Muscle of back (tissue), 11 donors: ENCODE data around the gene ALPP. TPM values are rescaled to one million over a fixed set of nuclear protein-coding genes. Genes with fewer than 3 reads are reported as not detected.

ENCODE experiments used
- DNase-seq, 3 donors: peaks; one replicate each; pipeline versions ENCODE4 v3.0.0 to v3.0.0-alpha.2; 2013
- polyA plus RNA-seq, 10 donors: library from polyadenylated mRNA; unstranded; fragments of 120-200 nt; gene quantifications; one replicate each; pipeline ENCODE4 v1.2.1, GENCODE V29; 2013; ENCODE audit not compliant: insufficient read length in 10 of 10

The ALPP gene
- polyA plus RNA-seq, 10 donors: 0.07 to 0.35 (median 0.28) TPM; not detected in 5

DNA sequence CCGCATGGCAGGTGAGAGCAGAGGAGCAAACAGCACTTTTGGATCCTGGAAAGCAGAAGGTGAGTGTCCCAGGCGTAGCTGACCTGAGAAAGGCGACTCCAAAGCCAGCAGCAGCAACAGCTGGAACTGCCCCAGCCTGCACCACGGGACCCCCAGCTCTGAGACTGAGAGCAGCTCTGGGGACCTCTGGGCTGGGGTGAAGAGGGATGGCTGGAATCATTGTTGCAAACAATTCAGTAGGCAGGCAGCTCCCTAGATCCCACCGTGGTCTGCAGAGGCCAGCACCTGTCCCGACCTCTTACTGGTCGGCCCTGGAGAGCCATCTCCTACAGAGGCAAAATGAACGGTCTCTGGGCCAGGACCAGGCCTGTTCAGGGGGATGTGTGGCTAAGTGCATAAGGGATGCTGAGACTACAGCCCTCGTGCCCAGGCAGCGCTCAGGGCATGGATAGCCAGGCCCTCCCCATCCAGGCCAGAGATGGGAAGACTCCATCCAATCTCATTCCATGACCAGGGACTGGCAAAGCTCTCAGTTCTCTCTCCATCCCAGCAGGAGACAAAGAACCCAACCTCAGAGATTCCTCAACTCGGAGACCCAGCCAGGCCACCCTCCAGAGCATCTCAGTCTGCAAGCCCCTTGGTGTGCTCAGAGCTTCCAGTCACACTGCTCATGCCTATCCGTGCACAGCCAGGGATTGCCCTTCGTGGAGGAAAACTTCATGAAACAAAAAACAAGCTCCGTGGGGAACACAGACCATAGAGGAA is 38.2 kb upstream of the ALPP start:
- no peak for DNase-seq

DNA sequence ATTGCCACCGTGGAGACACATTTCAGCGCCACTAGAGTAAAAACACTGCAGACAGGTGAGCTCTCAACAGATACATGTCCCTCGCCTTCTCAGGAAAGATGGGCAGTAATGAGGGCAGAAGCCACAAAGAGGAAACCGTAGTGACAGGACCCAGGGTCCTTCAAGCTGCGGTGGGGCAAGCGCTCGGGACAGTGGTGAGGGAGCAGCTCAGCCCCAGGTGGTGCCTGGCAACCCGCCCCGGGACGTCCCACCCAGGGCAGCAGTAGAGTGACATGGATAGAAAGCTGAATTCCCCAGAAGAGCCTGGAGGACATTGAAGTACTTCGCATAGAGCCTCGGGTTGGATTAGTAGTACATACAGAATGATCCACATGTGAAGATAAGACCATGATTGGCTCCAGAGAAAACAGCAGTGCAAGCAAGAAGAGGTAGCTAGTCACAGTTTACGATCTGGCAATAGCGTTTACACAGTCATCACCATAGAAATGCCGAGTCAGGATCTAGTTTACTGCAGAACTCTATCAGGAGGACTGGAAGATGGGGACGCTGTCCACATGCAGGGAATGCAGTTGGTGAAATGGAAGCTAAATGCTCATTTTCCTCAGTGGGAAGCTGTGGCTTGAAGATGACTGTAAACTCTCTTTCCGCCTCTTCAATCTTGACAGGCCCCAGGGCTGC is 37.4 kb upstream of the ALPP start:
- DNase-seq: no peak

DNA sequence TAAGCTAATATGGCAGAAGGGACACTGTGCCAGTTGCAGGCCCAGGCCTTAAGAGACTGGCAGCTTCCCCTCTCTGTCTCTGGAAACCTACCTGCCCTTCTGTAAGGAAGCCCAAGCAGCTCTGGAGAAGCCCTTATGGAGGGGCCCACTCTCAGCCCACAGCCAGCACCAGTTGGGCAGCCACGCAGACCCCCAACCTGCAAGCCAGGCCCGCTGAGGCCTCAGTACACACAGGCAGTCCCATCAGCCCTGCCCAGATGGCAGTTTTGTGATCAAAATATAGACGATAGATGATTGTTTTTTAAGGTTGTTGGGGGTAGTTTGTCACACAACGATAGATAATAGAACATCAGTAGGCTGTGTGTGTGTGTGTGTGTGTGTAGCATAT is 36.8 kb upstream of the ALPP start:
- no peak for DNase-seq

DNA sequence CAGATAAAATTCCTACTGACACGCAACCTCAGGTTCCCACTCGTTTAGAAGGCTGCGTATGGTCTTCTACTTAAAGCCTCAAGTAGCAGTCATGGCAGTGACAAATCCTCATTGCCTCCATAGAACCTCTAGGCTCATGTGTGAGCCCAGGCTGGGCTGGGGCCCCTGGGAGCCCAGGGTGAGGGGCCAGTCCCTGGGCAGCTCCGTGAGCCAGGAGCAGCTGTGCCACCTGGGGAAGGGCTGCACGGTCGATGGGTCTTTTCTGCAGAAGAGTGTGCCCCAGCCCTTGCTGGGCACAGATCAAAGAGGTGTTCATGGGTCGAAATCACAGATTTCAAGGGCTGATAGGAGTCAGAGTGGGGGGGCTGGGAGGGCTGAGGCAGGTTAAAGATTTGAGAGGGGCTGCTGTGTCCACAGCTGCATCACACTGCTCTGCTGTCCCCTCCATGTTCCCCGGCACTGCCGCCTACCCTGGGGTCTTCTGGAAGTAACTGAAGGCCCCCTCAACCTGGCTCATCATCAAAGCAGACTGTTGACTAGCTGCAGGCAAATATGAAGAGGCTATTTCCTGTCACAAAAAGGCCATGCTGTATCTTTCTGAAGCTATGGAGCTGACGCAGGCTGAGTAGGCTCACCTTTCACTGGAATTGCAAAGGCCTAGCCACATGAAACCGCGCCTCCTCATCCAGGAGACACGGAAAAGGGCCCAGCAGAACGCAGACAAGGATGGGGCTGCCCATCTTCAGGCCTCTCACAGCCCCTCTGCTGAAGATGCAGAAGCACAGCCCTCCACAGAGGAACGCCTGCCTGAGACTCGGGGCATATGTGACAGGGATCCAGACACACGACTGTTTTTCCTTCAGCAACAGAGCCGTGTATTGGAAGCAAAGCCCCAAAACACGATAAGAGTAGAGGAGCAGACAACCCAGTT is 35.7 kb upstream of the ALPP start:
- no peak for DNase-seq

DNA sequence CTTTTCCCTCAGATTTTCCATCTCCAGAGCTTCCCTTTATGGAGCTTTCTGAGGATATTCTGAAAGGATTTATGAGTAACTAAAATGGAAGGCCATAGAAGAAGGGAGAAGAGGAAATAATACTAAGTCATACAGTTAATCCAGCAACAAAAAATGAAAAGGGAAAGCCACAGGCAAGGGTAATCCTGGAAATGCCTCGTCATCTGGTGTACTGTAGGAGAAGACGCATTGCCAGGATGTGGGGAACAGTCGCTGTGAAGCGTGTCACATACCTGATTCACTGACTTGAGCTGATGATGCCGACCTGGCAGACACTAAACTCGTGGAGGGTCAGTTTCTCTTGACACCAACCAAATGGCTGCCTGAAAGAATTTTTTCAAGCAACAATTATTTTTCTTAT is 34.7 kb upstream of the ALPP start:
- DNase-seq: no peak

DNA sequence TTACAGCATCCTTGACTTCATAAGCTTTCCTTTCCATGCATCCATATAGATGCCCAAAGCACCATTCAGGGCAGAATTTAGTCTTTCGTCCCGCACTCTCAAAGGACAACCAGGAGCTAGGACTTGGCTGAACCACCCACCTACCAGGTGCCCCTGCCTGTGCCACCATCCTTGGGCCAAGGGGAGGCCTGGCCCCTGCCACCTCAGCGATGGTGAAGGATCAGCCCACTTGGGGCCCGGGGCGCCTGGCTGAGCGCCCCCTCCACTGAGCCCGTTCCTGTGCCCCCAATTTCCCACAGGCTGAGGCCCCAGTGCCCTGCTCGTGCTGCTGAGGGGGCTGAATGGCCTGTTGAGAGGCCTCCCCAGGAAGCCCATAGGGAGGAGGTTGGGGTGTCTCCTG is 33.3 kb upstream of the ALPP start:
- DNase-seq: no peak

DNA sequence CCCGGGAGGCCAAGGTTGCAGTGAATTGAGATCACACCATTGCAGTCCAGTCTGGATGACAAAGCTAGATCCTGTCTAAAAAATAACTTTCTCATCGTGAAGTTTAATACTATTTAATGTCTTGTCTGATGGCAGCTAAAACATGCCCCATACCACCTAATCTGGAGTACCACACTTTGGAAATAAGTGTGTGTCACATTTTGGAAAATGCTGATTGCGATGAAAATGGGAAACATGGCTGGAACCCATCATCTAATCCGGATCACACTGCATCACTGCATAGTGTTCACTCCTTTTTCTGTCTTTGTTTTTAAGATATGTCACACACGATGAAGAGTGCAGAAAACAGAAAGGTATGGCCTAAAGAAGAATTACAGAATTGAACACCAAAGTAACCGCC is 31.2 kb upstream of the ALPP start:
- DNase-seq: no peak

DNA sequence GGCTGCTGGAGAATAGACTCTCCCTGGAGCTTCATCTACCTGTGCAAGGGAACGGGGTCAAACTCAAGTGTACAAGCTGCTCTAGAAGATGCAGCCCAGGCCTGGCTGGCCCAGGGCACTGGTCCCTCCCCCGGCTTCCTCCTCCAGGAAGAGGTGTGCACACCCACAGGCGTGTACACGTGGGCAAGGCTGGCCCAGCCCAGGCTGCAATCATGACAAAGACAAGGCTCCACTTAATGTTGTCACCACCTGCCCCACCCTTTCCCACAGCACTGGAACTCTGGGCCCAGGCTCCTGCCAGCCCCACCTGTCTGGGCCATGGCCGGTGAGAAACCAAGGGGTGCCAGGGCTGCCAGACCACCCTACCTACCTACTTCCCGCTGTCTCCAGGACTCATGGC is 29.6 kb upstream of the ALPP start:
- no peak for DNase-seq

DNA sequence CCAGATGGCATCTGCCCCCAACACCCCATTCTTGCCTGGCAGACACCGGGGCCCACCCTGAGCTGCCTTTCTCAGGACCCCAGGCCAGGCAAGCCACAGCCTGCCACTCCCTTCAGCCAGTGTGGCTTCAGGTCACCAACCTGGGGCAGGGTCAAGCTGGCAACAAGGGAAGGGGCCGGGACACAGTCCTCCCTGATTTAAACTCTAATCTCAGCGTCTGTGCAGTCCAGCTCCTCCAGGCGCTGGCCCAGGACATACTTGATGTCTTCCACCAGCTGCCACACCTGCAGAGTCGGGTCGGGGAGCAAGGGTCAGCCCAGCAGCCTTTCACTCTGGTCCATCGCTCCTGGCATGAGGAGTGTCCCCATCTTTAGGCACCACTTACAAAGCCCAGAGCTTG is 29.0 kb upstream of the ALPP start:
- no peak for DNase-seq

DNA sequence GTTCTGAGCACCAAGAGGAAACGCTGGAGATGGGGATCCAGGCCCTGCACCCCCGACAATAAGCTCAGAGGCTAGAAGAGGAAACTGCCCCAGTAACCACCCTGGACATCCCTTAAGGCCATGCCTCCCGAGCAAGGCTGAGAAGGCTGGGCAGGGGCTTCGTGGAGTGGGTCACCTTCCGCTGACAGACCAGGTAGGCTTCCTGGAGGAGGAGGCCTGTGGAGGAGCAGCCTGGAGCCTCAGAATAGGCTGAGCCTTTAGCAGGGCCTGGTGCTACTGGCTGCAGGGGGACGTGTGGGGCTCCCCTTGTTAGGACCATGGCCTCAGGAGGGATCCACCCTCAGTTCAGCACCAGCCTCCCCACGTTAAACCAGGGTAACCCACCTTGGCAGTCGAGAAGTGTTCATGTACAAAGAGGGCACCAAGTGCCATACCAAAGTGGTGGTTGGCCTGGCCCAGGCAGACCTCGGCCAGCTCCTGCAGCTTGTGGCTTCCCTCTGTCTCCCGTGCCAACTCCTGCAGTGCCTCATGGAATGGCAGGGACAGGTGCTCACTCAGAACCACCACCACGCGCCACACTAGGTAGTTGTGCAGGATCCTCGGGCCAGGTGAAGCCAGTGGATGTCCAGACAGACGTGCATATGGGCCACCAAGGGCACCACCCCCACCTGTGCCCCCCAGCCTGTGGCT is 28.5 kb upstream of the ALPP start:
- DNase-seq: no peak

DNA sequence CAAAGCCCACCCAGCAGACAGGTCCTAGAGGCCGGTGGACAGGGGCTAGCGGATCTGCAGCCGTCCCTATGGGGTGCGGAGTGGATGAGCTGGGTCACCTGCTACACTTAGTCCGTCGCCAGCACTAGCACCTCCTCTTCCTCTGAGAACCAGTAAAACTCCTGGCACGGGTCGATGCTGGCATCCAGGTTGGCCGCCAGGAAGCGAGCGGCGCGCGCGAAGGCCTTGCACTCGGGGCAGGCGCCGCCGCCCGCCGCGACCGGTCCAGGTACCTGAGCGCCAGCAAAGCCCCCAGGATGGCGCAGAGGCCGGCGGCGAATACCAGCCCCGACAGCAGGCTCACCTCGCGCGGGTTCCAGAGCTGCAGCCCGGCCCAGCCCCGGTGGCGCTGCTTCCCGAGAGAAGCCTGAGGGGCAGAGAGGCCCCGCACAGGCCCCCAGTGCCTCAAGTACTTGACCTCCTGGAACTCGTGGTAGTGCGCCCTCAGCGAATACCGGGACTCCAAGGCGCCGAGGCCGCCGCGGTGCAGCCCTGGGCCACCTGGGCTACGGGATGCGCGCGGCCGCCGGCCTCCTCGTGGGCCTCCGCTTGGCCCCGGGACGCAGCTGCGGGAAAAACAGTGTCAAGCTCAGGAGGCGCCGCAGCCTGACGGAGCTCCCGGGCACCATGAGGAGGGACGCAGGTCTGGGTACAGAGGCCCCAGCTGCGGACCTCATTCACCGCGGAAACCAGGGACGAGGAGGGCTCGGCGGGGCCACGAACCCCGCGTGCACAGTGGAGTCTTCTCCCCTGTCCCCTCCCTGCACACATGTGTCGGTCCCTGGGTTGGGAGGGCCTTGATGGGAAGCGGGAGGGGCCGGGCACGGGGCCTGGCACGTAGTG is 27.5 kb upstream of the ALPP start:
- DNase-seq: no peak

DNA sequence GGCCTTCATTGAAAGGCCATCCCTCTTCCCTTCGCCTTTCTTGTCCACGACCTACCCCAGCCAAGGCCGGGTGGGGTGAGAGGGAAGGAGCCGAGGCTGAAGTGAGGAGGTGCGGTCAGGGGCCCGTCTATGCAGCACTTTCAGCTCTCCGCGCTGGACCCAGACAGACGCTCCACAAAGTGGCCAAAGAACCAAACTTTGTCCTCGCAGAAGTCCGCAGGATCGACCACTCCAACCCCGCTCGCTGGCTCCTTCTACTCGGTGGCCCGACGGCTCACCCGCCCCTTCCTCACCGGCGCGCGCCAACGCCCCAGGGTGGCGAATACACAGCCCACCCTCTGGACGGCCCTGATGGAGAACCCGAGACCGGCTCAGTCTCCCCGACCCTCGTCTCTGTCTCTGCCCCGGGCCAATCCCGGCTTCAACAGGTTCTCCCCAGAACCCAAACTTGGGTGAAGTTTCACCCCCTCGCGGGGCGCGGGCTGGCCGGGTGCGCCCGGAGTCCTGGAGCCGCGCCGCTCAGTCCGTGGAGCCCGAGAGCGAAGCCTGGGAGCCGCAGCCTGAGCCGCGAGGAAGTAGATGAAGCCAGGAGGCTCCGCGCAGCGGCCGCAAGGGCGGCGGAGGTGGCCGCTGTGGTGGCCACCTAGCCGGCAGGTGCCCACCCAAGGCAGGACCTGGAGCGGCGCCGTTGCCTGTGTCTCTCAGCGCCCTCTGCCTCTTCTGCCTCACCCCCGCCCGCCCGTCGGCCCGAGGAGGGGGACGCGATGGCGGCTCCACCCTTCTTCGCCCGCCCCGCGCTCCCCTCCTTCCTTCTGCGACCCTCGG is 26.7 kb upstream of the ALPP start:
- no peak for DNase-seq

DNA sequence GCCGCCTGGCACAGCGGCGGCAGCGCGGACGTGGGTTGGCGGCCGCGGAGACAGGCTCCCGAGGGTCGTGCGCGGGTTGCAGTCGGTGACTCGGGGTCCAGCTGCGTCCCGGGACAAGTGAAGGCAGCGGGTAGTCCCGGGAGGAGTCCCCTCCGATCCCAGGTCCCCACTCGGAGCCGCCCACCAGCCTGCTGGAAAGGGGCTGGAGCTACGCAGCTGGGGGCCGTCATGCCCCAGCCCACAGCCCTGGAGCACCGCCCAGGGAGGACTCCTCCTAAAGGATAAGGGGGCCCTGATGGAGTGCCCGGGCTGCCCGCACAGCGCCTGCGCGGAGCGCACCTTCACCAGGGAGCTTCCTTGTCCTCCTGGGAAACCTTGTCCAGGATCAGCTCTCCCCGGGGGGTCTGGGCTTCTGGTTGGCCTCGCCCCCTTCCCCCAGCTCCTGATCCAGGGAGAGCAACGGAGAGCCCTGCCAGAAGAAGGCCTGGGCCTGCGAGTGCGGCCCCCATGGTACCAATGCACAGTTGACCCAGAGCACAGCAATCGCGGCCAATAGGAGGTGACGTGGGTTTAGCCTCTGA is 25.9 kb upstream of the ALPP start:
- DNase-seq: no peak

DNA sequence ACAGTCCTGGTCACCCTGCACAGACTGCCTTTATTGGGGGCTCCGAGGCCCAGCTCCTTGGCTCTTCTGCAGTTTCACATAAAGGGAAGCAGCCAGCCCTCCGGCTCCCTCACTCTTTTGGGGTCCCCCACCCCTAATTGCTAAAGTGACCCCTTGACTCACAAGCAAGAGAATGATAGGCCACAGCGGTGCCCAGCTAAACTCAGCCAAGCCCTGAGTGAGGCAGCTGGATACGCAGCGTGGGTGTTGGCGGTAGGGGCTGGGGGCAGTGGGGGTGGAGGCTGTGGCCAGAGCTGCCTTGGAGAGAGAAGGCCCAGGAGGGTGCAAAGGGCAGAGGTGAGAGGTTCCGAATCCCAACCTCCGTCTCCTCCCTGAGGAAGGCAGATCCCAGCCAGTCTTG is 25.5 kb upstream of the ALPP start:
- DNase-seq: no peak

DNA sequence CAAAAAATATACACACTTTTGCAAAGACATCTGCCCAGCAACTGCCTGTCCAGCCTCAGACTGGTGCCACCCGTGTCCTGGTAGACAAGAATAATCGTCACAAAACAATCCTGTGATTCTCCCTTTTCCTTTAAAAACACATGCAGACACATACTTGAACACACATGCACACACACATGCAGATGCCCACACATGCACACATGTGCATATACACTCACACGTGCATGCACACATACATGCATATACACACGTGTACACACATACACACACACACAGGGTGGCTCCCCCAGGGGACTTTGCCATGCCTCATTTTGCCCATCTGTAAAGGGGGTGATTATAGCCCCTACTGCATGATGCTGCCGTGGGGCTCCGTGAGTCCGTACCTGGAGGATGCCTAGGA is 24.9 kb upstream of the ALPP start:
- no peak for DNase-seq

DNA sequence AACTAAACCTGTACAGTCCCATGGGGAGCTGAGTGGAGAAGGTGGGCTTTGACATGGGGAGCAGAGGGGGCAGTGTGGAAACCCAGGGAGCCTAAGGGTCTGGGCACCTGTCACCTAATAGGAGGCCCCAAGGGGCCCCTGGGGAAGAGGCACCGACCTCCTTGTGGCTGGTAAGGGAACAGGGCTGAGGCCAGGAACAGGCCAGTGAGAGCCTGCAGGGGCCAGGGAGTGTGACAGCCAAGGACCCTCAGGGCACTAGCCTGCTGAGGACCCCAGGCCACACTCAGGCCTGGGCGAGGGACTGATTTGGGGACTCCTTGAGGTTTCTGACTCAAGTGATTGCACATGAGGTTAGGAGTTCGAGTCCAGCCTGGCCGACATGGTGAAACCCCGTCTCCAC is 24.5 kb upstream of the ALPP start:
- DNase-seq: no peak

DNA sequence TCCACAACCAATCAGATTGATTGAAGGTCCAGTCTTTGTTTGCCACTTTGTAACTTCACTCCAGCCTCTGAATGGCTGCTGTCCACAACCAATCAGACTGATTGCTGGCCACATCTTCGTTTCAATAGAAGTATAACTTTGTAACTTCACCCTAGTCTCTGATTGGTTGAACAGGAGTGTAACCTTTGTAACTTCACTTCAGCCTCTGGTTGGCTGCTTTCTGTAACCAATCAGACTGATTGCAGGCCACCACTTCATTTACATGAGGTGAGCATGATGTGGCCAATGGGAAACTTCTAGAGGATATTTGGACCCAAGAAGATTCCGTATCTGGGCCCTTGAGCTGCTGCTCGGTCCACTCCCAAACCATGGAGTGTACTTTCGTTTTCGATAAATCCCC is 16.9 kb upstream of the ALPP start:
- DNase-seq: no peak

DNA sequence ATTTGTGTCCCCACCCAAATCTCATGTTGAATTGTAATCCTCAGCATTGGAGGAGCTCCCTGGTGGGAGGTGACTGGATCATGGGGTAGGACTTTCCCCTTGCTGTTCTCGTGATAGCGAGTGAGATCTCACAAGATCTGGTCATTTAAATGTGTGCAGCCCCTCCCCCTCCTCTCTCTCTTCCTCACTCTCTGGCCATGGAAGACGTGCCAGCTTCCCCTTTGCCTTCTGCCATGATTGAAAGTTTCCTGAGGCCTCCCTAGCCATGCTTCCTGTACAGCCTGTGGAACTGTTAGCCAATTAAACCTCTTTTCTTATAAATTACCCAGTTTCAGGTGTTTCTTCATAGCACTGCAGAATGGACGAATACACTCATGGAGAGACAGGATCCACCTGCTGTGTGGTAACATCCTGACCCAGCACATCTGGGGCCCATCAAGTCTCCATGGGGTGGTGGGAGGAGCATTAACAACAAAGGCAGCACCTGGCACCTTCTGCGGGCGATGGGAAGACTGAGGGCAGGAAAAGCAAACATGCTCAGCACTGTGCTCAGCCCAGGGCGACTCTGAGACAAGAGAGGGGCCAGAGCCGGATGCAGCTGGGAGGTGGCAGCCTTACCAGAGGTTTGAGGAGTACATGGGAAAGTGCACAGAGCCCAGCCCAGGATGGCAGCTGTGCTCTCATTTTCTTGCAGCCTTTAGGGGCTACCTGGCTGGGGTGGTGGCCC is 16.2 kb upstream of the ALPP start:
- DNase-seq: no peak
